Keratinocyte (primary cell): ENCODE data around the gene HOXC9.

Source experiments
- EZH2 ChIP-seq: IDR thresholded peaks from one replicate; pipeline ENCODE4 v1.6.1; 2012; ENCODE audit warnings: inconsistent platforms, mild to moderate bottlenecking, low read length, moderate library complexity
- TF ChIP-seq, protein P1 (sequence below), 3 experiments: IDR thresholded peaks in 1 of 3; conservative IDR thresholded peaks in 1 of 3; optimal IDR thresholded peaks in 1 of 3; 2 replicates in 2 of 3; 3 replicates in 1 of 3; pipeline versions ENCODE3 to v1.5.1; 2011; ENCODE audit warnings: low read length in 3 of 3, mild to moderate bottlenecking in 3 of 3, moderate library complexity in 2 of 3, control low read depth in 1 of 3, inconsistent platforms in 1 of 3; ENCODE audit not compliant: insufficient read depth in 2 of 3; ENCODE audit errors: extremely low read depth in 1 of 3

DNA sequence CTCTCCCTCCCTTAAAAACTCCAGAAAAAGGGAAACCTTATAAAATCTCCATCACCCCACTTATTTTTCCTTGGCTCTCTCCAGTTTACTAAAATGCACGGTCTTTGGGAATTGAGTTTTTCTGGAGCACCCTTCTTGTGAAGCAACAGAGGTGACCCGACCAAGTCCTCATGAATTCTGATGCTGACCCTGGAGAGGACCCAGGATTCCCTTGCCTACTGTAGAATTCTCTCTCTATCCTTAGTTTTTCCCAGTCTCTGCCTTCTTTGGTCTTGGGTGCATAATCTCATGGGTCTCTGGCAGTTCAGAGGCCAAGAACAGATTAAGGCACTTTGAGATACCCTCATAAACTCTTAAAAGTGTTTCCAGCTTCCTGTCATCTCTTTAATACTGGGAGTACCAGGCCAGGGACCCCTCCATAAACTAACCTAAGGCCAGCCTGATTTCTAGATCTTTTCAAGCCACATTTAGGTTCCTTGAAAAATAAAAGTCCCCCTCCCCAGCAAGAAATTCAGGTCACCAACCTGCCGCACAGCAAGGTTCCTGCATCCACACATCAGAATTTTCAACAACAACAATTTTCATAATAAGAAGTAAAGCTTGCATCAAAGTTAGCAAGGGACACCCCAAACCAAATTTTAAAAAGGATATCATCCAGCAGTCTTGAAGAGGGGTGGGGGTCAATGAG lies 48.6 kb downstream of the HOXC9 start:
- TF ChIP-seq, protein P1, sequence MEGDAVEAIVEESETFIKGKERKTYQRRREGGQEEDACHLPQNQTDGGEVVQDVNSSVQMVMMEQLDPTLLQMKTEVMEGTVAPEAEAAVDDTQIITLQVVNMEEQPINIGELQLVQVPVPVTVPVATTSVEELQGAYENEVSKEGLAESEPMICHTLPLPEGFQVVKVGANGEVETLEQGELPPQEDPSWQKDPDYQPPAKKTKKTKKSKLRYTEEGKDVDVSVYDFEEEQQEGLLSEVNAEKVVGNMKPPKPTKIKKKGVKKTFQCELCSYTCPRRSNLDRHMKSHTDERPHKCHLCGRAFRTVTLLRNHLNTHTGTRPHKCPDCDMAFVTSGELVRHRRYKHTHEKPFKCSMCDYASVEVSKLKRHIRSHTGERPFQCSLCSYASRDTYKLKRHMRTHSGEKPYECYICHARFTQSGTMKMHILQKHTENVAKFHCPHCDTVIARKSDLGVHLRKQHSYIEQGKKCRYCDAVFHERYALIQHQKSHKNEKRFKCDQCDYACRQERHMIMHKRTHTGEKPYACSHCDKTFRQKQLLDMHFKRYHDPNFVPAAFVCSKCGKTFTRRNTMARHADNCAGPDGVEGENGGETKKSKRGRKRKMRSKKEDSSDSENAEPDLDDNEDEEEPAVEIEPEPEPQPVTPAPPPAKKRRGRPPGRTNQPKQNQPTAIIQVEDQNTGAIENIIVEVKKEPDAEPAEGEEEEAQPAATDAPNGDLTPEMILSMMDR (optimal IDR thresholded peaks at IDR 0.05 in 1 of 3, IDR thresholded peaks at IDR 0.05 in 1 of 3, conservative IDR thresholded peaks at IDR 0.05 in 1 of 3; ENCODE audit: extremely low read depth in 1 of 3, insufficient read depth in 2 of 3, low read length in 3 of 3): no peak
- TF ChIP-seq EZH2: no peak
